Activated CD8-positive, alpha-beta memory T cell treated with anti-CD3 and anti-CD28 coated beads, Interleukin-2, amount 10 ng/mL, durations not matched to agents 7 days and 5 days (primary cell): ENCODE data around the gene PPIF. TPM values are rescaled to one million over a fixed set of nuclear protein-coding genes. Genes with fewer than 3 reads are reported as not detected.

Source experiments
- ATAC-seq: fragments of 150-1000 bp; cut with Tn5 transposase; one replicate; pipeline ENCODE4 v1.10.0; 2021; ENCODE audit warnings: moderate library complexity
- CTCF ChIA-PET: fragments of 350-600 bp; sonication (Branson Sonifier 250); formaldehyde crosslinking; loops from one replicate; lab custom pipeline; 2021; ENCODE audit warnings: antibody characterized with exemption; lab: Charles Lee
- DNase-seq: peaks from one replicate; pipeline ENCODE4 v3.0.0-alpha.2; 2020
- H3K27ac Mint-ChIP-seq: one replicate; pipeline ENCODE4 v1.8.0; 2021; ENCODE audit warnings: mild to moderate bottlenecking, mixed read lengths
- H3K27me3 Mint-ChIP-seq: one replicate; pipeline ENCODE4 v1.8.0; 2021; ENCODE audit warnings: mixed read lengths
- H3K36me3 Mint-ChIP-seq: one replicate; pipeline ENCODE4 v1.8.0; 2021; ENCODE audit warnings: mild to moderate bottlenecking, mixed read lengths
- H3K4me1 Mint-ChIP-seq: one replicate; pipeline ENCODE4 v1.8.0; 2021; ENCODE audit warnings: mixed read lengths
- H3K4me3 Mint-ChIP-seq: one replicate; pipeline ENCODE4 v1.8.0; 2021; ENCODE audit warnings: mild to moderate bottlenecking, moderate library complexity, mixed read lengths
- H3K9me3 Mint-ChIP-seq: one replicate; pipeline ENCODE4 v1.8.0; 2022; ENCODE audit warnings: low read depth, mixed read lengths
- total RNA-seq, 2 experiments: library from RNA; stranded (reverse); gene quantifications; one replicate each; pipeline ENCODE4 v1.2.3, GENCODE V29; 2021

Gene PPIF
- total RNA-seq, 2 experiments from 2014 or later: 119 to 144 TPM

GRCh38 chr10:79378383-79378646 is 31.0 kb downstream of the PPIF start:
- Mint-ChIP-seq H3K9me3 (no peaks in the 10 kb centered on the region), H3K27ac (no peak overlapping the region), H3K4me1 (peaks cover 3% of the 10 kb centered on the region), H3K36me3 (no peaks in the 10 kb centered on the region), H3K27me3 (peaks cover 1% of the 10 kb centered on the region), H3K4me3 (no peak overlapping the region)
- no peak for ATAC-seq
- CTCF ChIA-PET: no interaction called here
- no peak for DNase-seq

- ATAC-seq (no peak), DNase-seq (no peak)
- Mint-ChIP-seq H3K4me1 (peaks cover 3% of the 10 kb centered on the region), H3K4me3 (no peak overlapping the region), H3K36me3 (no peaks in the 10 kb centered on the region), H3K27ac (no peak overlapping the region), H3K27me3 (no peaks in the 10 kb centered on the region), H3K9me3 (no peaks in the 10 kb centered on the region)
- CTCF ChIA-PET: interaction anchor here (1.0 kb wide), 1 partner anchor 88 kb away, joined by 3 read pairs; no protein-coding TSS in a partner anchor
Observed at GRCh38 chr10:79378647-79379511, 31.6 kb downstream of the PPIF start.

GRCh38 chr10:79379512-79380124 is 32.3 kb downstream of the PPIF start:
- Mint-ChIP-seq H3K4me1 (peaks cover 2% of the 10 kb centered on the region), H3K27ac (no peak overlapping the region), H3K4me3 (no peak overlapping the region), H3K36me3 (no peaks in the 10 kb centered on the region), H3K27me3 (no peaks in the 10 kb centered on the region), H3K9me3 (no peaks in the 10 kb centered on the region)
- no peak for DNase-seq
- no peak for ATAC-seq
- CTCF ChIA-PET: interaction anchor here (1.0 kb wide), 1 partner anchor 87 kb away, joined by 3 read pairs; no protein-coding TSS in a partner anchor

- no peaks in the 10 kb centered on the region for H3K27me3 Mint-ChIP-seq
- no peaks in the 10 kb centered on the region for H3K4me1 Mint-ChIP-seq
- no peak overlapping the region for H3K27ac Mint-ChIP-seq
- DNase-seq (no peak), ATAC-seq (no peak)
- no peaks in the 10 kb centered on the region for H3K36me3 Mint-ChIP-seq
- no peak overlapping the region for H3K4me3 Mint-ChIP-seq
- CTCF ChIA-PET: no interaction called here
- H3K9me3 Mint-ChIP-seq: no peaks in the 10 kb centered on the region
Observed at GRCh38 chr10:79380125-79380945, 33.1 kb downstream of the PPIF start.

GRCh38 chr10:79380946-79381721 is 33.9 kb downstream of the PPIF start:
- no peak overlapping the region for H3K27ac Mint-ChIP-seq
- H3K36me3 Mint-ChIP-seq: no peaks in the 10 kb centered on the region
- H3K27me3 Mint-ChIP-seq: no peaks in the 10 kb centered on the region
- H3K9me3 Mint-ChIP-seq: no peaks in the 10 kb centered on the region
- DNase-seq (peak; percentile 39), ATAC-seq (no peak)
- CTCF ChIA-PET: no interaction called here
- H3K4me3 Mint-ChIP-seq: no peak overlapping the region
- H3K4me1 Mint-ChIP-seq: no peaks in the 10 kb centered on the region

- ATAC-seq (no peak), DNase-seq (peak; percentile 31)
- no peak overlapping the region for H3K27ac Mint-ChIP-seq
- no peaks in the 10 kb centered on the region for H3K36me3 Mint-ChIP-seq
- H3K4me1 Mint-ChIP-seq: no peaks in the 10 kb centered on the region
- CTCF ChIA-PET: interaction anchor here (1.5 kb wide), 1 partner anchor 86 kb away, joined by 3 read pairs; no protein-coding TSS in a partner anchor
- H3K27me3 Mint-ChIP-seq: no peaks in the 10 kb centered on the region
- no peak overlapping the region for H3K4me3 Mint-ChIP-seq
- H3K9me3 Mint-ChIP-seq: no peaks in the 10 kb centered on the region
Observed at GRCh38 chr10:79381804-79382221, 34.5 kb downstream of the PPIF start.

GRCh38 chr10:79382491-79382941 is 35.2 kb downstream of the PPIF start:
- H3K36me3 Mint-ChIP-seq: no peaks in the 10 kb centered on the region
- CTCF ChIA-PET: interaction anchor here (1.3 to 1.5 kb wide), 2 partner anchors 8 to 85 kb away, joined by 3 read pairs; no protein-coding TSS in a partner anchor
- no peaks in the 10 kb centered on the region for H3K4me1 Mint-ChIP-seq
- H3K27ac Mint-ChIP-seq: no peak overlapping the region
- no peaks in the 10 kb centered on the region for H3K9me3 Mint-ChIP-seq
- ATAC-seq: no peak
- no peaks in the 10 kb centered on the region for H3K27me3 Mint-ChIP-seq
- no peak overlapping the region for H3K4me3 Mint-ChIP-seq
- DNase-seq: no peak

- Mint-ChIP-seq H3K9me3 (no peaks in the 10 kb centered on the region), H3K27me3 (no peaks in the 10 kb centered on the region), H3K4me3 (no peak overlapping the region), H3K27ac (no peak overlapping the region), H3K4me1 (no peaks in the 10 kb centered on the region), H3K36me3 (no peaks in the 10 kb centered on the region)
- peak; percentile 31 for DNase-seq
- CTCF ChIA-PET: interaction anchor here (0.6 kb wide), 1 partner anchor 84 kb away, joined by 3 read pairs; no protein-coding TSS in a partner anchor
- ATAC-seq: no peak
Observed at GRCh38 chr10:79383974-79384606, 36.8 kb downstream of the PPIF start.

GRCh38 chr10:79384773-79385391 is 37.6 kb downstream of the PPIF start:
- CTCF ChIA-PET: interaction anchor here (0.6 kb wide), 1 partner anchor 83 kb away, joined by 3 read pairs; no protein-coding TSS in a partner anchor
- Mint-ChIP-seq H3K9me3 (no peaks in the 10 kb centered on the region), H3K4me3 (no peak overlapping the region), H3K4me1 (no peaks in the 10 kb centered on the region), H3K27me3 (no peaks in the 10 kb centered on the region), H3K27ac (no peak overlapping the region), H3K36me3 (no peaks in the 10 kb centered on the region)
- DNase-seq (no peak), ATAC-seq (no peak)

- Mint-ChIP-seq H3K9me3 (no peaks in the 10 kb centered on the region), H3K4me1 (no peaks in the 10 kb centered on the region), H3K27me3 (no peaks in the 10 kb centered on the region), H3K27ac (no peak overlapping the region), H3K4me3 (no peak overlapping the region), H3K36me3 (no peaks in the 10 kb centered on the region)
- ATAC-seq (no peak), DNase-seq (no peak)
- CTCF ChIA-PET: no interaction called here
Observed at GRCh38 chr10:79385392-79385795, 38.1 kb downstream of the PPIF start.

- Mint-ChIP-seq H3K27ac (no peak overlapping the region), H3K9me3 (no peaks in the 10 kb centered on the region), H3K27me3 (no peaks in the 10 kb centered on the region), H3K4me3 (no peak overlapping the region), H3K36me3 (no peaks in the 10 kb centered on the region), H3K4me1 (no peaks in the 10 kb centered on the region)
- CTCF ChIA-PET: no interaction called here
- no peak for DNase-seq
- no peak for ATAC-seq
Observed at GRCh38 chr10:79385804-79386531, 38.7 kb downstream of the PPIF start.
